Stromal cell of bone marrow (primary cell): ENCODE measurements around the gene HADHB.
"Not testable (repeated sequence)": the region's sequence is repeated elsewhere in the genome, so short reads cannot be mapped to it uniquely, and the experiment has no call there.

ENCODE experiments used
- DNase-seq: peaks from one replicate; pipeline ENCODE4 v3.0.0-alpha.2; 2012; ENCODE audit warnings: low read depth

HADHB gene

DNA sequence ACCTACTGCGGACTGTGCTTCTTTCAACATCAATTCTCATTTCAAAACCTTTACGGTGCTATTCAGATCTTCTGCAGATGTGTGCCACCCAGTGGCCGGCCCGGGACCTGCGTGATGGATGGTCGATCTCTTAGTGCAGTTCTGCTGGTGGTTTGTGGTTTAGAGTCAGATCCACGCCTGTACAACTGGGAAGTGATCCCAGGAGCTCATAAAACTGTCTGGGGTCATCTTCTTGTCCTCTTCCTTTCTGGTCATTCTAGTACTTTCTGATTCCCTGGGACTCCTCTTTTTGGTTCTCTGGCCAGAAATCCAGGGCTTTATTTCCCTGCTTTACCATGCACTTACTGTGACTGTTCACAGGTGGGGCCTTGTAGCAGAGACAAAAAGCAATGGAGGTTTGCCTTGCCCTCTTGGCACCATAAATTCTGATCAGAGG, 85.4 kb downstream of the HADHB start:
- peak; percentile 80 for DNase-seq

DNA sequence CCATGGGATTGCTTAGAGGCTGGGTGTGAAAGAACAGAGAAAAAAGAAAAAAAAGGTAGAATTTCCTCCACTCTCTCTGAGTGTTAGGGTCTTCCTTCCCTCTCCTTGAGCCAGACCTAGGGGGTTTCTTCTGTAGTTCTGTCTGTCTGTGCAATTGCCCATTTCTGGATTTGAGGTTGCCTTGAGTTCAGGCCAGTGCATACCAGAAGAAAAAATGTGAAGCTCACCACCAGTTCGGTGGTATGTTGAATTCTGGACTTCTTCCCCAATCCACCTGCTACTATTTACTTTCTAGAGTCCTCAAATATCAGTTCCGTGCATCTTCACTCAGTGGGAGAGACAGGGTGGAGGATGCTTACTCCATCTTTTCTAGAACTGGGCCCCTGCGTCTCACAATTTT, 85.9 kb downstream of the HADHB start:
- no peak for DNase-seq

DNA sequence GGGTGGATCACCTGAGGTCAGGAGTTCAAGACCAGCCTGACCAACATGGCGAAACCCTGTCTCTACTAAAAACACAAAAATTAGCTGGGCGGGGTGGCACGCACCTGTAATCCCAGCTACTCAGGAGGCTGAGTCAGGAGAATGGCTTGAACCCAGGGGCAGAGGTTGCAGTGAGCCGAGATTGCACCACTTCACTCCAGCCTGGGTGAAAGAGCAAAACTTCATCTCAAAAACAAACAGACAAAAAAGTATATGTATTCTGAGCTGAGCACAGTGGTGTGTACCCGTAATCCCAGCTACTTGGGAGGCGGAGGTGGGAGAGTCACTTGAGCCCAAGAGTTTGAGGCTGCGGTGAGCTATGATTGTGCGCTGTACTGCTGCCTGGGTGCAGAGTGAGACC, 86.6 kb downstream of the HADHB start:
- not testable (repeated sequence) for DNase-seq

DNA sequence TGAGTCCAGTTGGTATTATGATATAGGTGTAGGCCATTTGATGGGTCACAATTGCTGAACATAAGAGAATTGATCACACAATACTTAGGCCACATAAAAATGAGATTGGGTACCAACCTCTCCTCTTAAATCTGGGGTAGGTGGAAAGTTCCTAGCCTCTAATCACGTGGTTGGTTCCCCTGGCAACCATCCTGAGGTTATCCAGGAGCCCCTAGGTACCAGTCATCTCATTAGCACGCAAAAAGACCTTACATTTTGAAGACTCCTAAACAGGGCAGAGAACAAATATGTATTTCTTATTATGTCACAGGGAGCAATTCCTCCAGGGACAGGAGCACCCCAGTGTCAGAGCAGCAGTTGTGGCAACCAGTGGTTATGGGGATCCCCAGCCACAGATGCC, 88.6 kb downstream of the HADHB start:
- DNase-seq, result no peak

DNA sequence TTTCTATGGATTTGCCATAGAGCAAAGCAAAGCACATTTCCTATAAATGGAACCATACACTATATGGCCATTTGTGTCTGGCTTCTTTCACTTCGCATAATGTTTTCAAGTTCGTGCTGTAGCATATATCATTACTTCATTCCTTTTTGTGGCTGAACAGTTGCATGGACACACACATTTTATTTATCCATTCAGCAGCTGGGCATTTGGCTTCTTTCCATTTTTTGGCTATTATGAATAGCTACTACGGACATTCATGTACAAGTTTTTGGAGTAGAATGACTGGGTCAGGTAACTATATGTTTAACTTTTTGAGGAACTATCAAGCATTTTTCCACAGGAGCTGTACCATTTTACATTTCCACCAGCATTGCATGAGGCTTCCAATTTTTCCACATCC, 90.5 kb downstream of the HADHB start:
- no peak for DNase-seq

DNA sequence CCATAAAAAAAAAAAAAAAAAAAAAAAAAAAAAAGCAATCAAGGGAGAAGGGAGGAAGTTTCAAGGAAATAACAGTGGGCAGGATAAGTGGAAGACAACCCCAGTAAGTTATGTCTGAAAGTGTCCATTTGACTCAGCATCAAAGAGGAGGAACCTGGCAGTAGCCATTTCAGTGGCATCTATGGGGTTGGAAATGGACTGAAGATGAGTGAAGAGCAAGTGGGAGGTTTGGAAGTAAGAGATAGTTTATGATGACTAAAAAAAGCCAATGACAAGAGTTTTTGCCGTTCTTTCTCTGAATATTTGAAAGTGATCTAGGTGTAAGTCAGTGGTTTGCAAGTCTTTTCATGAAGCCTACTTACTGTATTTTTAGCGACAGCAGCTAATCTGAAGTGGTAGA, 92.0 kb downstream of the HADHB start:
- DNase-seq, result no peak

DNA sequence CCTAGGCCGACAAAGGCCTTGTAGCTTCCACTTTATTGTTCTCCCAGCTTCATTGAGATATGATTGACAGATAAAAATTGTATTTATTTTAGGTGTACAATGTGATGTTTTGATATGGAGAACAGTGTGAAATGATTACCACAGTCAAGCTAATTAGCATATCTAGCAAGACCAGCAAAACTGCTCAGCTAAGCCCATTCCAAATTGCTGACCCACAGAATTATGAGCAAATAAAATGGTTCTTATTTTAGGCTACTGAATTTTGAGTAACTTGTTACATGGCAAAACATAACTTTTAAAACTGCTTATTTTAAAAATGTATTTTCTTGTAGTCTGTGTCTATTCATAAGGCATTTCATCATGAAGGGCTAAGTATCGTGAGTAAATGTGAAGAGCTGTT, 92.6 kb downstream of the HADHB start:
- no peak for DNase-seq
